GM18520 (cell line): Measurements from ENCODE around the gene LMNA.
"Not testable (repeated sequence)": the region's sequence is repeated elsewhere in the genome, so short reads cannot be mapped to it uniquely, and the experiment has no call there.

Experiments
- ATAC-seq: cut with Tn5 transposase; IDR thresholded peaks from one replicate; pipeline ENCODE4 v1.9.1; 2021; ENCODE audit not compliant: unreplicated experiment

Gene LMNA

DNA sequence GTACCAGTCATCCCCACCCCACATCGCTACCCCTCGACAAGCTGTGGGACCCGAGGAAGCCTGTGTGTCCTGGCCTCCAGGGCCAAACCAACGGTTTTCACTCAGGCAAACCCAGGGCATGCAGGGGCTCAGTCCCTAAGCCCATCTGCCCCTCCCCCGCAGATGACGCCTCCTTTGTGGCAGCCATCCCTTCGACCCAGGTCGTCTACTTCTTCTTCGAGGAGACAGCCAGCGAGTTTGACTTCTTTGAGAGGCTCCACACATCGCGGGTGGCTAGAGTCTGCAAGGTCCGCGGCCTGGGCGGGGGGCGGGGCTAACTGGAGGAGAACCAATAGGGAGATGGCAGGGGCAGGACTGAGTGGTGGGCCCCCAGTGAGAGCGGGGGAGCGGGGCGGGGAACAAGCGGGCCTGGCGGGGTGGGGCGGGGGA is 46.2 kb downstream of the LMNA start:
- ATAC-seq, result no peak

DNA sequence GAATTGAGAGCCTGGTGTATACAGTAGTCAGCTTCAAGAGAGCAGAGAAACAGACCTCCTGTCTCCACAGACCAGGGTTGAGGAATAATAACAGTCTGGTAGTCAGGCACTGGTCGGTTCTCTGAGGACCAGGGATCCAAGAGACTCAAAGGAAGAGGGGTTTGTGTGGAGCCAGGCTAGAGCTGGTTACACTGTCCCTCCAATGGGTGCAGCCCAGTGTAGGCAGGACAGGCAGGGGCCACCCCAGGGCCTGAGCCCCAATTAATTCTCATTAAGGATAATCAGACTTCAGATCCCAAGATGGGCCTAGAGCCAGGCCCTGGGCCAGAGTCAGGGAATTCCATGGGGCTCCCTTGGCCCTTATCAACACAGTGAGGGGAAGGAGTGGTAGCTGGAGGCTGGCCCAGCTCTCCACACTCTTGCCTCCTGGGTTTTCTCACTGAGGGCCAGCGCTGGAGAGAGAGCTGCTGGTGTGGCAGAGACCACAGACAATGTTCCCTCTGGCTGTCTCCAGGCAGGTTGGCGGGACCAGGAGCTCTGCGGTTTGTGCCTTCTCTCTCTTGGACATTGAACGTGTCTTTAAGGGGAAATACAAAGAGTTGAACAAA is 48.0 kb downstream of the LMNA start:
- ATAC-seq, result no peak

DNA sequence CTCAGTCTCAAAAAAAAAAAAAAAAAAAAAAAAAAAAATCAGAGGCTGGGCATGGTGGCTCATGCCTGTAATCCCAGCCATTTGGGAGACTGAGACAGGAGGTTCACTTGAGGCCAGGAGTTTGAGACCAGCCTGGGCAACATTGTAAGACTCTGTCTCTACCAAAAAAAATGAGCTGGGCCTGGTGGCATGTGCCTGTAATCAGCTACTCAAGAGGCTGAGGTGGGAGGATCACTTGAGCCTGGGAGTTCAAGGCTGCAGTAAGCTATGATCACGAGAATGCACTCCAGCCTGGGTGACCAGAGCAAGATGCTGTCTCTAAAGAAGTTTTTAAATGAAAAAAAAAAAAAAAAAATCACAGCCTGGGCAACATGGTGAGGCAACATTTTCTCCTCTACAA is 49.2 kb downstream of the LMNA start:
- no peak for ATAC-seq

DNA sequence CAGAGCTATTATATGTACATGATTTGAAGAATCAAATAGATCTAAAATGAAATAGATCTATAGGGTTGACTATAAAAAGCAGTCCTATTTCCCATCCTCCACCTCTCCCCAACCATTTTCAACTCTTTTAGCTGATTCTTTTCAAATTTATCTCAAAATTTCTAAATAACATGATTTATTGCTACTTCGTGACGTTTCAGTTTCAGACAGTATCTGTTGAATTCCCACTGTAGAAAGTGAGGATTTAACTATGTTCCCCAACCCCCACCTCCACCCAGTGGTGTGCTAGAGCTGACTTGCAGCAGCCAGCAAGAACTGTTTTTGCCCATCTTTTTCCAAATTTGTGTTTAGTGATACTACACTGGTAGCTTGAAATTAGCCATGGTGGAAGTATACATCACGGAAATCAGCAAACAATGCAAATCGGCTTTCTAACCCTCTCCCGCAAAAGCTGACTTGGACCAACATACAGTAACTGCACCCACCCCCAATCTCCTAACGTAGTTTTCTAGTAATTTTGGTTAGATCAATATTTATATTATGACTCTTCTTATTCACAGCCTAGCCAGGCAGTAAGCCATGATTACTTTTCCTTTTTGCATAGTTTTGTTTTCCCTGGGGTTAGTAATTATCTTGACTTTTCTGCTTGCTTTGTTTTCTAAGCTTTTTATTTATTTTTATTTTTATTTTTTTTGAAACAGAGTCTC is 49.8 kb downstream of the LMNA start:
- ATAC-seq, result no peak

DNA sequence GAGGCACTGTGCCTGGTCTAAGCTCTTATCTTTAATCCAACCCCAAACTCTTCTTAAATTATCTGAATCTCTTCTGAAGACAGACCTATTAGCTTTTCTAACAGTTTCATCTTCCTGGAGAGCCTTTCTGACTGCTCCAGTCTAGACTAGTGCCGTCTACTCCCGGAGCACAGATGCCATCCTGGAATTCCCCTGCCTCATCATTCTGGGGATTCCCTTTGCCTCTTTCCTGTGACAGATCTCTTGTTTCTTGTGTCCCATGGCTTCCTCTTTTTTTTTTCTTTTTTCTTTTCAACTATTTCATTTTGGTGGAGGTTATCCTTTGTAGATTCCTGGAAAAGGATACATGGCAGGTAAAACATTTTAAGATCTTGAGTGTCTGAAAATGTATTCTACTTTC is 50.6 kb downstream of the LMNA start:
- ATAC-seq, result no peak

DNA sequence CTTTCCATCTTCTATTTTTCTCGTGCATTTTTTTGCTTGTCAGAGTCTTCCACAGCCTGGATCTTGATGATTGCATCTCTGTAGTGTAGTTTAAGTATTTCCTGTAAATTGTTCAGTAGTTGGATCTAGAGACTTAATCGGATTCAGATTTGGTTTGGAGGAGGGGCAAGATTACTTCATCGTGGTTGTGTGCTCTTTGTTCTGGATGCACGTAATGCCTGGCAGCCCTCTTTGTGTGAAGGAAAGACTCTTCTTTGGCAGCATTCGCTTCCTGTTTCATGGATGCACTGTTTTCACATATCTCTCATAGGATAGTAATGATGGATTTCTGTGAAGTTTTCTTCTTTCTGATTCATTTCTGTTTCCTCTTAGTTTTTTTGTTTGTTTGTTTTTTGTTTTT is 53.0 kb downstream of the LMNA start:
- ATAC-seq, result no peak

DNA sequence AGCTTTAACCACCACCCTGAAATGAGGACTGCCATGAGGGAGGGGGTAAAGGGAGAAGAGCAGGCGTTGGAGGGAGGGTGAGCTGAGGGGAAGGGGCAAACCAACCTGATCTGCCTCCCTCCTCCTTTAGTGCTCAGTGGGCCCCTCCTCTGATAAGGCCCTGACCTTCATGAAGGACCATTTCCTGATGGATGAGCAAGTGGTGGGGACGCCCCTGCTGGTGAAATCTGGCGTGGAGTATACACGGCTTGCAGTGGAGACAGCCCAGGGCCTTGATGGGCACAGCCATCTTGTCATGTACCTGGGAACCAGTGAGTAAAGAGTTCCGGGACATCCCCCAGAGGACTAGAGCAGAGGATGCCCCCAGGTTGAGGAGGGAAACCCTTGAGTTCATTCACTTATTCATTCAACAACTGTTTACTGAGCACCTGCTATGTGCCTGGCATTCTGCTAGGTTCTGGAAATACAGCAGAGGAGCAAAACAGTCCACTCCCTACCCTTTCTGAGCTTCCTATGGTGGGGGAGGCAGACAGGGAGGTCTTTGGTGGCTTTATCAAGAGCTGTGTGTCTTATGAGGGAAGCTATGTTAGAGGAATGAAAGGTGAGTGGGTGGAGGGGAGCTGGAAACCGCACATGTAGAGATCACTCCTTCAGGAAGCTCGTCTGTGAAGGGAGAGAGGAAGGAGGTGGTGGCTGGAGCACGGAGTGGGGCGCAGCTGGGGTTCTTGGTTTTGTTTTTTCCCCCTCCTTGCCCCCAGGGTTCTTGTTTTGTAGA is 58.4 kb downstream of the LMNA start:
- ATAC-seq, result no peak

DNA sequence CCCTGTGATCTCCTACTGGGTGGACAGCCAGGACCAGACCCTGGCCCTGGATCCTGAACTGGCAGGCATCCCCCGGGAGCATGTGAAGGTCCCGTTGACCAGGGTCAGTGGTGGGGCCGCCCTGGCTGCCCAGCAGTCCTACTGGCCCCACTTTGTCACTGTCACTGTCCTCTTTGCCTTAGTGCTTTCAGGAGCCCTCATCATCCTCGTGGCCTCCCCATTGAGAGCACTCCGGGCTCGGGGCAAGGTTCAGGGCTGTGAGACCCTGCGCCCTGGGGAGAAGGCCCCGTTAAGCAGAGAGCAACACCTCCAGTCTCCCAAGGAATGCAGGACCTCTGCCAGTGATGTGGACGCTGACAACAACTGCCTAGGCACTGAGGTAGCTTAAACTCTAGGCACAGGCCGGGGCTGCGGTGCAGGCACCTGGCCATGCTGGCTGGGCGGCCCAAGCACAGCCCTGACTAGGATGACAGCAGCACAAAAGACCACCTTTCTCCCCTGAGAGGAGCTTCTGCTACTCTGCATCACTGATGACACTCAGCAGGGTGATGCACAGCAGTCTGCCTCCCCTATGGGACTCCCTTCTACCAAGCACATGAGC is 62.2 kb downstream of the LMNA start:
- ATAC-seq, result no peak

DNA sequence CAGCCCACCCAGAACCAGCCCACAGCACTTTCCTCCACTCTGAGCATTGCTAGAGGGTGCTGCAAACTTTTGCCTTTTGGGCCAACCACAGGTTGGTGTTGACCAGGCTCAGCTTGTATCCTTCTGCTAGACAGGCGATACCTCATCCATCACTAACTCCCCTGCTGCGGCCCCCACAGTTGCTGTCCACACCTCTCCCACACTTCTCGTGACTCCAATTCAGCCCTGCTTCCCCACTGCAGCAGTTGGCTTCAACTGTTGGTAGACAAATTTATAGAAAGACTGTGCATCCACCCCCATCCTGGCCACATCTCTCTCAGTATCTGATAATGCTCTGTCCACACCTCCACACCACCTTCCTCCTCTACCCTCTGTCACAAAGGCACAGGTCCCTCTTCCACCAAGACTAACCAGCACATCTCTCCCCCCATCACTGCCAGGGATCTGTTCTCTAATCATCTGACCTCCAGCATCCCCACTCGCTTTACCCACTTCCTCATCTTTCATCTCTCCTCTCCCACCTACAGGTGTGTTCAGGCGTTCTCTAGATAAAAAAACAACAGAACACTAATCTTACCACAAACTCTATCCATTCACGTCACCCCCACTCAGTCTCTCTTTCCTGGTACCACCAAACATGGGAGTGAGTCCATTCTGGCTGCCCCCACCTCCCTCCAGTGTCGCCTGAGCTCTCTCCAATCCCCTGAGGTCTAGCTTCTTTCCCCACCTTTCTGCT is 63.6 kb downstream of the LMNA start:
- ATAC-seq, result no peak

DNA sequence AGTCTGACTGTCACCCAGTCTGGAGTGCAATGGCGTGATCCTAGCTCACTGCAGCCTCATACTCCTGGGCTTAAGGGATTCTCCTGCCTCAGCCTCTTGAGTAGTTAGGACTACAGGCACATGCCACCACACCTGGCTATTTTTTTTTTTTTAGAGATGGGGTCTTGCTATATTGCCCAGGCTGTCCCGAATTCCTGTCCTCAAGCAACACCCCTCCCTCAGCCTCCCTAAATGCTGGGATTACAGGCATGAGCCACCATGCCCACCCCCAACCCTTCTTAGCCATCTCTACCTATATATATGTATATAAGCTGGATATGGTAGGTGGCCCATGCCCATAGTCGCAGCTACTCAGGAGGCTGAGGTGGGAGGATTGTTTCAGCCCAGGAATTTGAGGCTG is 66.0 kb downstream of the LMNA start:
- no peak for ATAC-seq

DNA sequence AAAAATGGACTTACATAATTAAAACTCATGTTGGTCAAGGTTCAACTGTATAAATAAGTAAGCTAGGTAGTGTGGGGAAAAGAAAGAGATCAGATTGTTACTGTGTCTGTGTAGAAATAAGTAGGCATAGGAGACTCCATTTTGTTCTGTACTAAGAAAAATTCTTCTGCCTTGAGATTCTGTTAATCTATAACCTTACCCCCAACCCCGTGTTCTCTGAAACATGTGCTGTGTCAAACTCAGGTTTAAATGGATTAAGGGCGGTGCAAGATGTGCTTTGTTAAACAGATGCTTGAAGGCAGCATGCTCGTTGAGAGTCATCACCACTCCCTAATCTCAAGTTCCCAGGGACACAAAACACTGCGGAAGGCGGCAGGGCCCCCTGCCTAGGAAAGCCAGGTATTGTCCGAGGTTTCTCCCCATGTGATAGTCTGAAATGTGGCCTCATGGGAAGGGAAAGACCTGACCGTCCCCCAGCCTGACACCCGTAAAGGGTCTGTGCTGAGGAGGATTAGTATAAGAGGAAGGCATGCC is 66.9 kb downstream of the LMNA start:
- ATAC-seq, result not testable (repeated sequence)

DNA sequence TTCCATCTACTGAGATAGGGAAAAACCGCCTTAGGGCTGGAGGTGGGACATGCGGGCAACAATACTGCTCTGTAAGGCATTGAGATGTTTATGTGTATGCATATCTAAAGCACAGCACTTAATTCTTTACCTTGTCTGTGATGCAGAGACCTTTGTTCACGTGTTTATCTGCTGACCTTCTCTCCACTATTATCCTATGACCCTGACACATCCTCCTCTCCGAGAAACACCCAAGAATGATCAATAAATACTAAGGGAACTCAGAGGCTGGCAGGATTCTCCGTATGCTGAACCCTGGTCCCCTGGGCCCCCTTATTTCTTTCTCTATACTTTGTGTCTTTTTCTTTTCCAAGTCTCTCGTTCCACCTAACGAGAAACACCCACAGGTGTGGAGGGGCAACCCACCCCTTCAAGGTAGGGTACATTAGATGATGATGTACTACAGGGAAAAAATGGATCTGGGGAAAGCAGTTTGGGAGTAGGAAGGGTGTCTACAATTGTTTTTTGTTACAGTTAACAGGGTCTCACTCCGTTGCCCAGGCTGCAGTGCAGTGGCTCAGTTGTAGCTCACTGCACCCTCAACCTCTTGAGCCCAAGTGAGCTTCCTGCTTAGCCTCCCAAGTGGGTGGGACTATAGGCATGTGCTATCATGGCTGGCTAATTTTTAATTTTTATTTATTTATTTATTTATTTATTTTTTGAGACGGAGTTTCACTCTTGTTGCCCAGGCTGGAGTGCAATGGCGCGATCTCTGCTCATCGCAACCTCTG is 67.7 kb downstream of the LMNA start:
- ATAC-seq, result not testable (repeated sequence)

DNA sequence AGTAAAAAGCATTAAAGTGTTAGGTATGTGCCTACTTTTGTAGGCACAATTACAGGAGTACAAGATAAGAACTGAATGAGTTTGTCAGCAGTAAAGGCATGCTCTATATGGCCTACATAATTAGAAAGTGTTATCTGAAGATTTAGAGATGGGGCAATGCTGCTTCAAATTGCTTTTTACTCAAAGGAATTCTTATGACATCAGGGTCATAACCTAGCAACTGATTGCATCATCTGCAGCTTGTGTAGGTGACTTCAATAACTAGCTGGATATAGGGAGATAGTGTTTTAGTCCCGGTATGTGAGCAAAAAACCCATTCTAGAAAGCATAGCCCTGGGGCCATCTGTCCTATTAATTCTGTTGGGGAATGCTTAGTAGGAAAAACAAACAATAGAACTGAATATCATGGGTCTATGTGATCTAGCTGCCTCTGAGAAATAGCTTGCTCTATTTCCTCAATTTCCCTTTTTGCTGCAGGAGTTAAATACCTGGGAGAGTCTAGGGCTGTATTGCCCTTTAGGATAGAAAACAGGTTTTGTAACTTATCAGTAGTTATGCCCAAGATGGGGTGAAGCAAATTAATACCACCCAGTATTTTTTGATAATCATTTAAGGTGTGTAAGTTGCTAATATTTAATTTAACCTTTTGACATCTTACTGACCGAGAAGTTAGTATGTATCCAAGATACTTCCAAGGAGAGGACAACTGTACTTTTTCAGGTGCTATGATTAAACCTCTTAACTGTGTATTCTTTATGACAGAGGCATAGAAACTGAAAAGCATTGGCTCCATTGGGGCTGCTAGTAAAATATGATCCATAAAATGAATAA is 72.1 kb downstream of the LMNA start:
- ATAC-seq, result not testable (repeated sequence)
